GM06990 (cell line): ENCODE measurements around the gene TRIM32.

ENCODE experiments used
- DNase-seq: peaks from one replicate; pipeline ENCODE4 v3.0.0-alpha.2; 2011; ENCODE audit not compliant: insufficient read length; ENCODE audit errors: extremely low read depth
- H3K27me3 ChIP-seq: replicated peaks from 2 replicates; pipeline ENCODE4 v1.6.0; 2011; ENCODE audit warnings: low read length; ENCODE audit not compliant: control insufficient read depth, insufficient read depth
- H3K36me3 ChIP-seq: 2 replicates; pipeline ENCODE4 v1.5.1; 2011; ENCODE audit warnings: low read length; ENCODE audit not compliant: control insufficient read depth, insufficient read depth
- H3K4me3 ChIP-seq: replicated peaks from 2 replicates; pipeline ENCODE4 v1.5.1; 2011; ENCODE audit warnings: low read depth, mild to moderate bottlenecking, control low read depth, low read length
- TF ChIP-seq, protein P1 (sequence below): IDR thresholded peaks from 2 replicates; pipeline ENCODE4 v1.5.1; 2011; ENCODE audit warnings: low read length, control low read depth, mild to moderate bottlenecking, inconsistent platforms; ENCODE audit not compliant: insufficient read depth, poor library complexity, severe bottlenecking

TRIM32 gene

GRCh38 chr9:116646661-116647514, 40.2 kb upstream of the TRIM32 start:
- no peak for DNase-seq
- TF ChIP-seq, protein P1, sequence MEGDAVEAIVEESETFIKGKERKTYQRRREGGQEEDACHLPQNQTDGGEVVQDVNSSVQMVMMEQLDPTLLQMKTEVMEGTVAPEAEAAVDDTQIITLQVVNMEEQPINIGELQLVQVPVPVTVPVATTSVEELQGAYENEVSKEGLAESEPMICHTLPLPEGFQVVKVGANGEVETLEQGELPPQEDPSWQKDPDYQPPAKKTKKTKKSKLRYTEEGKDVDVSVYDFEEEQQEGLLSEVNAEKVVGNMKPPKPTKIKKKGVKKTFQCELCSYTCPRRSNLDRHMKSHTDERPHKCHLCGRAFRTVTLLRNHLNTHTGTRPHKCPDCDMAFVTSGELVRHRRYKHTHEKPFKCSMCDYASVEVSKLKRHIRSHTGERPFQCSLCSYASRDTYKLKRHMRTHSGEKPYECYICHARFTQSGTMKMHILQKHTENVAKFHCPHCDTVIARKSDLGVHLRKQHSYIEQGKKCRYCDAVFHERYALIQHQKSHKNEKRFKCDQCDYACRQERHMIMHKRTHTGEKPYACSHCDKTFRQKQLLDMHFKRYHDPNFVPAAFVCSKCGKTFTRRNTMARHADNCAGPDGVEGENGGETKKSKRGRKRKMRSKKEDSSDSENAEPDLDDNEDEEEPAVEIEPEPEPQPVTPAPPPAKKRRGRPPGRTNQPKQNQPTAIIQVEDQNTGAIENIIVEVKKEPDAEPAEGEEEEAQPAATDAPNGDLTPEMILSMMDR = peak; percentile 54
- Histone ChIP-seq H3K27me3 (no peaks in the 10 kb centered on the region), H3K4me3 (no peak overlapping the region), H3K36me3 (peaks cover 5% of the 10 kb centered on the region)

GRCh38 chr9:116647515-116647809, 39.6 kb upstream of the TRIM32 start:
- Histone ChIP-seq H3K27me3 (no peaks in the 10 kb centered on the region), H3K4me3 (no peak overlapping the region), H3K36me3 (peaks cover 5% of the 10 kb centered on the region)
- TF ChIP-seq, protein P1 = no peak
- no peak for DNase-seq

DNA sequence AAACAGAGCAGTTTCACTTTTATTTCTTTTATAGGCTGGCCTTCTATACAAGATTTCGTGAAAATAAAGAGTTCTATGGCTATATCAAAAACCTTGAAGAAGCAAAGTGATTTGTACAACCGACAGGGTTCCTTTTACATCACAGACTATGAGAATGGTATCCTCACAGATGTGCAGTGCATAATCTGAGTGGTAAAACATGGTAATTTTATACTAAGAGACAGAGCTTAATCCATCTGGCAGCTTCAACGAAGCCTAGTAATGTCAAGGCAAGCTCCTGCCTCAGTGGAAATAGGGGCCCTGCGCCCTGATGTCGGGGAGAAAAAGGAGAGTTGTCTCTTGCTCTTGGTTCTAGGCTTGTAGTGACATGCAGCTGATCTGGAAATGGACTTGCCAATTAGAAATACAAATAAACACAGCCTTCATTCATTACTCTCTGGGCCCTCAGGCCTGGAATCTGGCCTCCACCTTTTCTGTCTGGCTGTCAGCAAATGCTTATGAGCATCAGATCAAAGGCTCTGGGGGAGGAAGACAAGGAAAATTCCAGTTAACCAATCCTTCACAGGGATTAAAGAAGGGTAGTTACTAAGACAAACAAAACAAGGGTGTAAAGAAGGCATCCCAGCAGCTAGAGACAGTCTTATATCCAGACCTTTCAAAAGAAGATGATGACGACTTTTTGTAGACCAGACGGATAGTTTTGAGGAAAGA, 33.6 kb upstream of the TRIM32 start:
- peaks cover 3% of the 10 kb centered on the region for H3K36me3 ChIP-seq
- no peak for DNase-seq
- no peaks in the 10 kb centered on the region for H3K27me3 ChIP-seq
- no peak overlapping the region for H3K4me3 ChIP-seq
- TF ChIP-seq, protein P1 = no peak

DNA sequence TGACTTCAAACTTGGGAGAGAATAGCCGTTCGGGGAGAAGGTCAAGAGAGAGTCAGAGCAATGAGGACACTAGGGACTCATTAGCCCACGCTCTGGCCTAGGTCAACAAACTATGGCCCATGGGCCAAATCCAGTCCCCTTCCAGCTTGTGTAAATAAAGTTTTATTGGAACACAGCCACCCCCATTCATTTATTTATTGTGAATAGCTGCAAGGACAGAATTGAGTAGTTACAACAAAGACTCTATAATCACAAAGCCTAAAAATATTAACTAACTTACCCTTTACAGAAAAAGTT, 33.1 kb upstream of the TRIM32 start:
- Histone ChIP-seq H3K27me3 (no peaks in the 10 kb centered on the region), H3K4me3 (no peak overlapping the region), H3K36me3 (peaks cover 3% of the 10 kb centered on the region)
- TF ChIP-seq, protein P1 = no peak
- DNase-seq = no peak

- TF ChIP-seq, protein P1 = no peak
- peaks cover under 1% of the 10 kb centered on the region for H3K36me3 ChIP-seq
- DNase-seq = no peak
- H3K4me3 ChIP-seq = no peak overlapping the region
- H3K27me3 ChIP-seq = no peaks in the 10 kb centered on the region
Measured at GRCh38 chr9:116656501-116656971, 30.6 kb upstream of the TRIM32 start.
